HG02852 (cell line): ENCODE data around the gene LOXL4.

ENCODE experiments used
- ATAC-seq: cut with Tn5 transposase; IDR thresholded peaks from one replicate; pipeline ENCODE4 v1.9.1; 2021; ENCODE audit warnings: mild to moderate bottlenecking, moderate library complexity; ENCODE audit not compliant: unreplicated experiment

The LOXL4 gene

GRCh38 chr10:98295401-98295811 lies 27.4 kb upstream of the LOXL4 start:
- no peak for ATAC-seq

DNA sequence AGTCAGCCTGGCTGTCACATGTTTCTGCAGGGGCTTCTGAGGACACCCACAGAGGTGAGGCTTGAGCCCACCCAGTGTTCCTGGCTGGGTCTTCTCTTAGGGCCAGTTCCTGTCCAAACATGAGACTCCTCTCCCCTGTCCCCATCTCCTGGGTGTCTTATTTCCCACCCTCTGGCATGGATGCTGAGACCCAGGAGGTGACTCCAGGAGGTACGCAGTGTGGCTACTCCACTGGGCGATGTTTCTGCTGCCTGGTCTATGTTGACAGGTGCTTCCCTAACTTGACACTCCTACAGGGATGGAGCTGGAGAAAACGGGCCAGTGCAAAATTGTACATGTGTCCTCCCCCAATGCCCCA lies 26.3 kb upstream of the LOXL4 start:
- ATAC-seq: no peak

DNA sequence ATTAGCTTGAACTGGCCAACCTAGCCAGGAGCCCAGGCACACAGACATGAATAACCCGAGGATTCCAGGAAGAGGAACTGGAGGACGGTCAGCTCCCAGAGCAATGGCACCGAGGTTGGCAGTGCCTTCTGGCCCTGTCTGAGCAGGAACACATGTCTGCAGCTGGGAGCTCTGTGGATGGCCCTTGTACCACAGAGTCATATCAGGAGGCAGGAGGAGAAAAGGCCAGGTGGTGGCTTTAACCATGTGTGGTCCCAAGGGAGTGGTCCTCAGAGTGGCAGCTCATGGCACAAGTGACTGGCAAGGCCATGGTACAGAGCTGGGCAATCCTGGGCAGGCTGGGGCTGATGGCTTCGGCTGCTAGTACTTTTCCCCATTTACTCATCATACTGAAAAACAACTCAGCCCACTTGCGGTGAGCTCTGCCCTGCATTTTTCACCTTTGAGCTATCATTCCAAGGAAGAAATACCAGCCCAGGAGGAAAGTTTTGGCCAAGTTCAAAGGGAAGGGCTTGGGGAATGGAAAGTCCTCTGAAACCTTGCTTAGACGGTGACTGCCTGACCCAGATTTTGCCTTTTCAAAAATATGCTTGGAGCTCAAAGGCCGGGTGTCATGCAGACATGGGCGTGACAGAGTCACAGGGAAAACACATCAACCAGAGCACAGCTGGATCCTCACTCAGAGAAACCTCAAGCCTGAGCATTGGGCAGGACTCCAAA lies 25.7 kb upstream of the LOXL4 start:
- ATAC-seq: no peak

DNA sequence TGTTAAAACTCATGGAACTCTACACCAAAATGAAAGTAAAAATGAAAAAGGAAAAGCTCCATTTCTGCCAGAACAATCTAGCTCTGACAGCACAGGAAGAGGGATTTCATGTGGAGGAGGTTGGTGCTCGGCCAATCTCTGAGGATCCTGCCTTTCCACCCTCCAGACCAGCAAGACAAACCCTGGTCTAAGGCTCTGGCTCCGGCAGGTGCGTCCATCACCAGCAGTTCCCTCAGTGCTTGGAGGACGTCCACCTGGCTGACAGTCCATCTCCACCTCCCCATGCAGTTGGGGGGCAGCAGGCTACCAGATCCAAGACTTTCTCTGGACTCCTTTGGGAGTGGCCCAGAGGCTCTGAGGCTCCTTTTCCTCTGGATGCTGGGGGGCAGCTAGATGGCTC lies 25.0 kb upstream of the LOXL4 start:
- no peak for ATAC-seq

DNA sequence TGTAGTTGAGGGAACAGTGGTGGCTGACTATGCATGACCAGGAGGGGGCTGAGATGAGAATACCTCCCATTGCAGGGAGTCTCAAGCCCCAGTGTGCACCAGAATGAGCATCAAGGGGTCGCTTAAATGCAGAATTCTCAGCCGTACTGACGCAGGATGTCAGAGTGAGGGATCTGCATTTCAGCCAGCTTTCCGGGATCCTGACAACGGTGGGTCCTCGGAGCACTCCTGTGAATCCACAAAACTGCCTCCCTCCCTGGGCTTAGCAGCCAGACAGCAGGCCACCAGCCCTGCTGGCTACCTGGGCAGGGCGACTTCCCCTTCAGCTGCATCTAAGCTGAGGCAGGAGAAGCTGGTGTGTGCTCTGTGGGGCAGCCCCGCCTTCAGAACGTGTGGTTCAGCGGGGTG lies 21.8 kb upstream of the LOXL4 start:
- no peak for ATAC-seq

DNA sequence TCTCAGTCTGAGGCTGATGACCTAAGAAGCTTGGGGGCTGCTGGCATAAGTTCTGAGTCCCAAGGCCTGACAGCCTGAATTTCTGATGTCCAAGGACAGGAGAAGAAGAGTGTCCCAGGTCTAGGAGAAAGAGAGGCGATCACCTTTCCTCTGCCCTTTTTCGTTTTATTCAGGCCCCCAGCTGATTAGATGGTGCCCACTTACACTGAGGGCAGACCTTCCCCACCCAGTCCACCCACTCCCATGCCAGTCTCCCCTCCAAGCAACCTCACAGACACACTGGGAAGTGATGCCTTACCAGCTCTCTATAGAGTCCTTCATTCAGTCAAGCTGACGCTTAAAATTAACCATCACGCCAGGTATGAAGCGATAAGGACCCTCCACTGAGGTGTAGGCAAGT lies 19.3 kb upstream of the LOXL4 start:
- no peak for ATAC-seq

- no peak for ATAC-seq
Observed at GRCh38 chr10:98286419-98286818, 18.4 kb upstream of the LOXL4 start.

DNA sequence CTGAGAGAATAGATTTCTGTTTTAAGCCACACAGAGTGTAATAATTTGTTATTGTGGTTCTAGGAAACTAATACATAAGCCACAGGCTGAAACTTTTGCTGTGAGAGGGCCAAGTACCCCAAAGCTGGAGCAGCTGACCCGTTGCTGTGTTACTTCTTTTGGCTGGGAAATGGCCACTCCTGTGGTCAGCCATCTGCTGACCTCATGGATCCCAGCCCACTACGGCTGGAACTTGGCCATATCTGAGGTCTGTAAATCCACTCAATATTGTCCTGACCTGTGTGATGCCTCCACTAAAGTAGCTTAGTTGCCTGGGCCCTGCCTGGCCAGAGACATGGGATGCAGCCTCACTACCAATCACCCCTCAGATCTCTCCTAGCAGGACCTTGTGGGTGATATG lies 17.4 kb upstream of the LOXL4 start:
- no peak for ATAC-seq

- ATAC-seq: no peak
Observed at GRCh38 chr10:98276311-98276710, 8.3 kb upstream of the LOXL4 start.

GRCh38 chr10:98274562-98274961 lies 6.6 kb upstream of the LOXL4 start:
- no peak for ATAC-seq

DNA sequence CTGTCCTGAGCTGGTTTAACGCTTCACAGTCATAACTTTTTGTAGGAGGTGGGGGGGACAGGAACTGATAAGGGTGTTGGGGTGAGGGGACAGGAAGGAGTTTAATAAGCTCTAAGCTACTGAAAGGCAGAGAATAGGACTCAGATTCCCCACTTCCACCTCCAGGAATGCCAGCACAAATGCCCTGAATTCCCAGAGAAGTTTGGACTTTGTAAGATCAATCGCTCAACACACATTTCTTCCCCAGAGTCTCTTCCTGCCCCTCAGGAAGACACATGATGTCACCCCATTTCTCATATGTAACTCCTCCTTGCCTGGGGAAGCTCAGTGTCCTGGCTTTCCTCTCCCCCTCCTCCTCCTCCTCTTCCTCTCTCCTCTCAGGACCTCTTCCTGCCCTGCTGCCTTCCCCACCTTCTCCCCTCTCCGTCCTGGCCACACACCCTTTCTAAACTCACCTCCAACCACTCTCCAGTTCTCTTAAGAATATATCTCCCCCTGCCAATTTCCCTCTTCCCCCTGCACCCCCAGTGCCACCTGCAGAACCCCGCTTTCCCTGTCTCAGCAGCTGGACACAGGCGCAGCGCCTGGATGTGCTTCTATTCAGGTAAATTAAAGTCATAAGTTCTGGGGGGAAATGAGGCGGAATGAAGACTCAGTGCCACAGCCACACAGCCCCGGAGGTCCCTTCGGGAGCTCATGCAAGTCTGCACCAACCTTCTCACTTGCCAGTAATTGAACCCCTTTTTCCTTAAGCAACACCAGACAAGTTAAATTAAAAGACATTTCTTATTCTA lies 5.3 kb upstream of the LOXL4 start:
- no peak for ATAC-seq

- no peak for ATAC-seq
Observed at GRCh38 chr10:98272656-98273055, 4.7 kb upstream of the LOXL4 start.

- no peak for ATAC-seq
Observed at GRCh38 chr10:98272245-98272644, 4.3 kb upstream of the LOXL4 start.

DNA sequence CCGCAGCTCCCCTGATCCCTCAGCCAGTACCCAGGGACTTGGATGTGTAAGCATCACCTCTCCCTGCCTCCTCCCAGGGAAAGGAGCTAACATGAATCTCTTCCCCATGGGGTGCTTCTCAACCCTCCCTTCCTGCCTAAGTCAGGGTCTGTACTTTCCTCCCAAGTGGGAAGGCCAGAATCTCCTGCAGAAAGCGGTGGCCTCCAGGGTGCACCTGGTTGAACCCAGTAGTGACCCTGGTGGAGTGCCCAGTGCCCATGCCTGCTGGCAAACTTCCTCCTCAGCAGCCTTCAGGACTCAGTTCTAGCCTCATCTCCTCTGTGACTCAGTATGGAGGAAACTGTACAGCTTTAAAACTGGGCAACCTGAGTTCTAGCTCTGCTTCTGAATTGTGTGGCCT lies 2.8 kb upstream of the LOXL4 start:
- no peak for ATAC-seq

- no peak for ATAC-seq
Observed at GRCh38 chr10:98270073-98270740, 2.2 kb upstream of the LOXL4 start.

DNA sequence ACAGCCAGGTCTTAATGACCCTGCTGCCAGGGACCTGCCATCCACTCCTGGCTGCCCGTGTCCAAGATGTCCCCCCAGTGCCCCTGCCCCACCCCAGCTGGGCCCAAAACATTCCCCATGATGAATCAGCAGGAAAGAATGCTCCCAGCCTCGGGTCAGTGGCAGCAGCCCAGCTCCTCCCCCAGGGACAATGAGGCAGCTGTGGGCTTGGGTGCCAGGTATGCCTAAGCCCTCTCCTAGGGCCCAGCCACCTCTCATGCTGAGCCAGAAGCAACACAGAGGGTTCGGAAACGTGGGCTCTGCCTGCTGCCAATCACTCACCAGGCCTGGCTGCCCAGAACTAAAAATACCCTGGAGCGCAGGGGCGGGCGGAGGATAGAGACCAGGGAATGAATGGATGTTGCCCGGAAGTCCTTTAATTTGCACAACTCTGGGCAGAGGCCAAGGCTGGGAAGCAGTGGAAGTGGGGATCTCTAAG lies 1.5 kb upstream of the LOXL4 start:
- no peak for ATAC-seq

GRCh38 chr10:98268694-98269431 lies 869 bp upstream of the LOXL4 start:
- no peak for ATAC-seq

- no peak for ATAC-seq
Observed at GRCh38 chr10:98267069-98267893, 713 bp downstream of the LOXL4 start.

DNA sequence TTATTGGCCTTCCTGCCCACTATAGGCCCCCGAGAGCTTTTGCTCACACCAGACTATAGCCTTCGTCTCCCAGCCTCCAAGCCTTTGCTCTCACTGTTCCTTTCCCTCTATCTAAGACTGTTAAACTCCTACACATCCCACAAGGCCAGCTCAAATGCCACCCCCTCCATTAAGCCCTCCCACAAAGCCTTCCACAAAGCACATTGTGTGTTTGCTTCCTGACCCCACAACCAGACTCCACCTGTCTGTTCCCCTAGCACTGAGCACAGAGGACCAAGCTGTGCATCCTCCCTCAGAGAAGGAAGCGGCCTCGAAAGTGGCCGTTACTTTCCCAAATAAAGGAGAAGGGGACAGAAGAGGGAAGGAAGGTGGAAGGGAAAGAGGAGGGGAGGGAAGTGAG lies 1.3 kb downstream of the LOXL4 start:
- ATAC-seq: no peak
